ENCODE data around the gene TPO.

DNA sequence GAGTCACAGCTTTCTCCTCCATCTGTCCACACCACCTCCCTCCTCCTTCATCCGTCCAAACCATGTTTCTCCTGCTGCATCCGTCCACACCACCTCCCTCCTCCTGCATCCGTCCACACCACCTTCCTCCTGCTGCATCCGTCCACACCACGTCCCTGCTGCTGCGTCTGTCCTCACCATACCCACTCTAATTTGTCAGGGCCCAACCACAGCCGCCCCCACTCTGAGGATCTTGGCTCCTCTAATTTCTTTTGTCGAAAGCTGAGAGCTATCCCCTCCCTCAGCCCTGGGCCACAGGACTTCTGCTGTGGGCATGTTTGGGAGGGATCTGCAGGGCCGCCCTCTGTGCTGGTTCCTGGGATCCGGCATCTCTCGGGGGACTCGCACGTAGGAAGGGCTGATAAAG, 67.4 kb downstream of the TPO start:
- TF ChIP-seq EZH2 (IDR thresholded peaks at IDR 0.05) (no peak), EZH2phosphoT487 (IDR thresholded peaks at IDR 0.05) (no peak)
- TF ChIP-seq, protein P1, sequence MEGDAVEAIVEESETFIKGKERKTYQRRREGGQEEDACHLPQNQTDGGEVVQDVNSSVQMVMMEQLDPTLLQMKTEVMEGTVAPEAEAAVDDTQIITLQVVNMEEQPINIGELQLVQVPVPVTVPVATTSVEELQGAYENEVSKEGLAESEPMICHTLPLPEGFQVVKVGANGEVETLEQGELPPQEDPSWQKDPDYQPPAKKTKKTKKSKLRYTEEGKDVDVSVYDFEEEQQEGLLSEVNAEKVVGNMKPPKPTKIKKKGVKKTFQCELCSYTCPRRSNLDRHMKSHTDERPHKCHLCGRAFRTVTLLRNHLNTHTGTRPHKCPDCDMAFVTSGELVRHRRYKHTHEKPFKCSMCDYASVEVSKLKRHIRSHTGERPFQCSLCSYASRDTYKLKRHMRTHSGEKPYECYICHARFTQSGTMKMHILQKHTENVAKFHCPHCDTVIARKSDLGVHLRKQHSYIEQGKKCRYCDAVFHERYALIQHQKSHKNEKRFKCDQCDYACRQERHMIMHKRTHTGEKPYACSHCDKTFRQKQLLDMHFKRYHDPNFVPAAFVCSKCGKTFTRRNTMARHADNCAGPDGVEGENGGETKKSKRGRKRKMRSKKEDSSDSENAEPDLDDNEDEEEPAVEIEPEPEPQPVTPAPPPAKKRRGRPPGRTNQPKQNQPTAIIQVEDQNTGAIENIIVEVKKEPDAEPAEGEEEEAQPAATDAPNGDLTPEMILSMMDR (IDR thresholded peaks at IDR 0.05), result no peak
